Astrocyte of the cerebellum (primary cell): ENCODE results near the gene BMPR2.

Experiments used
- DNase-seq: peaks from one replicate; pipeline ENCODE4 v3.0.0-alpha.2; 2011; ENCODE audit warnings: low read depth
- H3K4me3 ChIP-seq: 2 replicates; pipeline ENCODE4 v1.5.1; 2011; ENCODE audit warnings: mild to moderate bottlenecking, low read depth, low read length, moderate library complexity
- CTCF ChIP-seq: IDR thresholded peaks from 2 replicates; pipeline ENCODE4 v1.5.1; 2012; ENCODE audit warnings: low read length, low read depth, moderate library complexity, mild to moderate bottlenecking; ENCODE audit errors: missing control alignments
- in situ Hi-C: cut with HindIII; loops from 2 replicates; pipeline ENCODE4 v1.10.0; 2017; ENCODE audit warnings: low sequenced_read_pairs

Gene BMPR2

GRCh38 chr2:202613479-202613878 lies 237.4 kb downstream of the BMPR2 start:
- in situ Hi-C loops, result no loop called here
- no peak for TF ChIP-seq CTCF
- no peak for DNase-seq
- H3K4me3 ChIP-seq, result no peak overlapping the region
